COLO829 (cell line): Measurements from ENCODE around the gene CNNM1.

Experiments used
- DNase-seq: peaks from one replicate; pipeline ENCODE4 v3.0.0; 2012; ENCODE audit warnings: low spot score

Gene CNNM1

DNA sequence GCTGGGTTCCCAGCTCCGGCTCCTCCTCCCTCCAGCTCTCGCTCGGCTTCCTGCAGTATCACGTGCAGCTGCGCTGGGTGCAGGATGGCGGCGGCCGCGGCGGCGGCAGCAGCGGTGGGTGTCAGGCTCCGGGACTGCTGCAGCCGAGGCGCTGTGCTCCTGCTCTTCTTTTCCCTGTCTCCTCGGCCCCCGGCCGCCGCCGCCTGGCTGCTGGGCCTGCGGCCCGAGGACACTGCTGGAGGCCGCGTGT lies at the start of gene CNNM1:
CNNM1 (plus strand) TSS at position 53 of the 250 bp plus-strand sequence; CDS start at position 85, 32 bp downstream.
- DNase-seq = no peak

DNA sequence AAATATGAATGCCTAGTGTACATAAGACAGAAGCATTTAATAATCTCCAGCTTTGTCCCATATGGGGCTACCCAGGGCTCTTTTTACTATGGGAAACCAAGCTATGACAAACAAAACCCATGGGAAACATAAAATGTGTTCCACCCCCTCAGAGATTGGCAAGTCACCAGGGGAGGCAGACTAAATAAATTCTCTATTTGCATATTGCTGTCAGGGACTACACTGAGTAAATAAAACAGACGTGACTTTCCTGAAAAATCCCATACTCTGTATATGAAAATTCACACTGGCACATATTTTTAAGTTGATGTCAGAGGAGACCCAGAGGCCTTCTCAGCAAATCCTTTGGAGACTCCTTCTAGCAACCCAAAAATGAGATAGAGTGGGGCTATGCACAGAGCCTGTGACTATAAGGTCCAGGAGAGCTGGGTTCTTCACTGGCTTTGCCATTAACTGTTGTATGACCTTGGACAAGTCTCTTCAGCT lies 49.5 kb upstream of the CNNM1 start:
- DNase-seq = no peak

- DNase-seq = no peak
These were observed 48.7 kb upstream of the CNNM1 start for GRCh38 chr10:99280472-99280871.

- no peak for DNase-seq
These were observed 43.3 kb upstream of the CNNM1 start for GRCh38 chr10:99285881-99286280.

- DNase-seq = no peak
These were observed 38.9 kb upstream of the CNNM1 start for GRCh38 chr10:99290306-99290705.

DNA sequence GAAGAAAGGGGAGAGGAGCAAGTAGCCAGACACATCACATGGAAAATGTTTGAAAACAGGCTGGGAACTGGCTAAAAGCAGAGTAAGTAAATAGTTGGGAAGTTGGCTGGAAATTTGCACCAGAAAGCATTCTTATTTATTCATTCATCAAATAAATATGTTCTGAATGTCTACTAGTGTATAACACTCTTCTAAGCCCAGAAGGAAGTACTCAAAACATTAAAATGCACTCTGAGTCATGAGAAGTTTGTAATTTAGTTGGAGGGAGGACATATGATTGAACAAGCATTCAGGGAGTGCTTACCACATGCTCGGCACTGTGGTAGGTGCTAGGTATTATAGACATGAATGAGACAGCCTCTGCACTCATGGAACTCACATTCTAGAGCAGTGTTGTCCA lies 37.0 kb upstream of the CNNM1 start:
- no peak for DNase-seq

DNA sequence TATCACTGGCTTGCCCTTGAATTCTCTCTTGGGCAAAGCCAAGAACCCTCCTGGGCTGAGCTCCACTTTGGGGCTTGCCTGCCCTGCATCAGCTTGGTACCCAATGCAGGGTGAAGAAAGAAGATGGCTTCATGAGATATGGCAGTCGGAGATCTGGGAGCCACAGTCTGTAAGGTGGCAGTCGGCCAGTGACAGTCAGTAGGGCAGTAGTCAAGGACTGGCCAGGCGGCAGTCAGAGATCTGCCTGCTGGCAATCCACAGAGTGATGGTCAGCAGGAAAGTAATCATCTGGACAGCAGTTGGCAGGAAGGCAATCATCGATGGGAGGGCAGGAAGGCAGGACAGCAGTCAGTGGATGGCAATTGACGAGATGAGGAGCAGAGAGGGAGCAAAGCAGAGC lies 32.6 kb upstream of the CNNM1 start:
- no peak for DNase-seq

DNA sequence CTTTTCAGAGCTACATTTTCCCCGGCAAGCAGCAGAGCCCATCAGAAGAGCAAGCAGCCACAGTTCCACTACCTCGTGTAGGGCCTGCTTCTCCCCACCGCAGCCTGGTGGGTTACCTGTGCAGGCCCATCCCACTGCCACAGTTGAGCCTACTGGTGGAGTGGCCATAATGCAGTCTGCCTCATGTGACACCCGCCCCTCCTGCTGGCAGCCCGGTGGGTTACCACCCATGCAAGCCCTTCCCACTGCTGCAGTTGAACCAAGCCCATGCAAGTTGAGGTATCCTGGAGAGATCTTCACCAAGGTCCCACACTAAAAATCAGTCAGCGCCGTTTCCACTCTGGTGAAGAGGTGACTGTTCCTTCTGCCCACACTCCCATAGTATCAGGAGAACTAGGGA lies 32.1 kb upstream of the CNNM1 start:
- DNase-seq = no peak

DNA sequence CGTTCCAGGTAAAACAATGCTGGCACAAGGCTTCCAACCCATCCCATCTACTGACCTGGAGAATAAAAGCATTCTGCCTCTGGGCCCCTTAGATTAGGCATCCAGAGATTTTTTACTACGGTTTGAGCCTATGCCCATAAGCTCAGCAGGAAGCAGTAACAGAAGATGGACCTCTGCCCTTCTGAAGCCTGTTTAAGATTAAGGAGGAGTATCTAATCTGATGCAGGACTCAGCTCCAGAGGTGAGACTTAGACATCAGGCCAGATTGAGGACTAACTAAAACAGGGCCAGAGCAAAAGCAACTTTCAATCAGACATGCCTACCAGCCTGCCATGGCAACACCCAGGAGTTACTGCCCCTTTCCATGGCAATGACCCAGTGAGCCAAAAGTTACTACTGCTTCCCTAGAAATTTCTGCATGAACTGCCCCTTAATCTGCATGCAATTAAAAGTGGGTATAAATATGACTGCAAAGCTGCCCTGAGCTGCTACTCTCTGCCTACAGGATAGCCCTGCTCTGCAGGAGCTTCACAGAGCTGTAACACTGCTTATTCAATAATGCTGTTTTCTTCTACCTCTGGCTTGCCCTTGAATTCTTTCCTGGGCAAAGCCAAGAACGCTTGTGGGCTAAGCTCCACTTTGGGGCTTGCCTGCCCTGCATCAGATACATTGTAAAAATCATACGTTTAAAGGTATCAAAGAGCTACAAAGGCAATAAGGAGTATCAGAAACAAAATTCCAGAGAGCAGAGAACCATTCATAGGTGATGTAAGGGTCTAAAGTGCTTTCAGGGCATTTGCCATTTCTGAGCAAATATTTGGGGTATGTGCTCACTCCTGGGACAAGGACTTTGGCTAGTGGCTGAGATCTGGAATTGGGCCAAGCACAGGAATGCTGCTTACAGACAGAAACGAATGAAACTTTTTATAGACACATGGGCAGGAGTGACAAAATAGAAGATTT lies 25.0 kb upstream of the CNNM1 start:
- DNase-seq = no peak

DNA sequence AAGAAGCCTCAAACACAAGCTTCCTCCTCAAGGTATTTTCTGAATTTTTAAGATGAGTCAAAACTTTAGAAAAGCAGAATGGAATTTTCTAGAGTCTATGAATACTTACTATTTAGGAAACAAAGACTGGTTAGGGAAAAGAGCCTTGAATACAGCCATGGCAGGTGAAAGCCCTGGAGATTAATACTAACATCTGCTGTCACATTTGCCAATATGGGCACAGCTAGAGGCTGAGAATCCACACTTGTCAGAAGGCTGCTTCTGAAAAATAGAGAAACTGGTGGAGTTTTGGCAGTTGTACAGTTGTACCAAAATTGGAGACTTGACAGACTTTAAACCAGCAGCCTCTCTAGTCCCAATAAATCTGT lies 24.3 kb upstream of the CNNM1 start:
- no peak for DNase-seq

- no peak for DNase-seq
These were observed 16.7 kb upstream of the CNNM1 start for GRCh38 chr10:99312501-99312900.

DNA sequence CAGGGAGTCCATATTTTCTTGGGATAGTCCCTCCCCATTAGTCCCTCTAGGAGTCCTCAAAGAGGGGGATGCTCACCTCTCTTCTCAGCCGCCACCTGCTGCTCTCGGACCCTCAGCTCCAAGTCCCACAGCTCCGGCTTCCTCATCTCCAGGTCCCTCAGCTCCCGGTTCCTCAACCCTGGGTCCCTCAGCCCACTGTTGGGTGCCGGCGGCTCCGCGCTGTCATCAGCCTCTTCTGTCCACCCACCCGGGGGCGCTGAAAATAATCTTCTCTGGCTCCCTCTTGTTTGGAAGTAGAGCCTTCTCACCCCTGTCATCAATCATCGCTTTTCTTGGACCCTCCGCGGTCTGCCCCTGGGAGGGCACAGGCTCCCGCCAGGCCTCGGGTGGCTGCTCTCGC lies 13.3 kb upstream of the CNNM1 start:
- no peak for DNase-seq

DNA sequence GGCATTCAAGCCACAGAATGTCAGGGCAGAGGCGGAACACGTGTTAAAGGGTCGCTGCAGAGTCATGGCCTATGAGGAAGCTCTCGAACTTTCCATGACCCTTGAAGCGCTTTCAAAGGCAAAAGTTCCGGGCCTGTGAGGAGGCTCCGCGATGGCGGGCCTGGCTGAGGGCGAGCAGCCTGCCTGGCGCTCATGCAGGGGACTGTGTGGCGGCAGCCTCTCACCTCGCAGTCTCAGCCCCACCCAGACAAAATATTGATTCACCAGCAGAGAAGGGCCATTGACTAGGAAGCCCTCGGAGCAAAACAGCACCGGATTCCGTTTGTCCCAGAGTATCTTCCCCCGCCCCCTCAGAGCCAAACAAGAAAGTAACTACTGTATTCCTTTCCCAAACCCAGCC lies 12.8 kb upstream of the CNNM1 start:
- no peak for DNase-seq

GRCh38 chr10:99318048-99318447 lies 11.1 kb upstream of the CNNM1 start:
- DNase-seq = no peak

GRCh38 chr10:99318475-99318874 lies 10.7 kb upstream of the CNNM1 start:
- no peak for DNase-seq

GRCh38 chr10:99325281-99325680 lies 3.9 kb upstream of the CNNM1 start:
- DNase-seq = no peak

- no peak for DNase-seq
These were observed 2.3 kb upstream of the CNNM1 start for GRCh38 chr10:99326871-99327270.

DNA sequence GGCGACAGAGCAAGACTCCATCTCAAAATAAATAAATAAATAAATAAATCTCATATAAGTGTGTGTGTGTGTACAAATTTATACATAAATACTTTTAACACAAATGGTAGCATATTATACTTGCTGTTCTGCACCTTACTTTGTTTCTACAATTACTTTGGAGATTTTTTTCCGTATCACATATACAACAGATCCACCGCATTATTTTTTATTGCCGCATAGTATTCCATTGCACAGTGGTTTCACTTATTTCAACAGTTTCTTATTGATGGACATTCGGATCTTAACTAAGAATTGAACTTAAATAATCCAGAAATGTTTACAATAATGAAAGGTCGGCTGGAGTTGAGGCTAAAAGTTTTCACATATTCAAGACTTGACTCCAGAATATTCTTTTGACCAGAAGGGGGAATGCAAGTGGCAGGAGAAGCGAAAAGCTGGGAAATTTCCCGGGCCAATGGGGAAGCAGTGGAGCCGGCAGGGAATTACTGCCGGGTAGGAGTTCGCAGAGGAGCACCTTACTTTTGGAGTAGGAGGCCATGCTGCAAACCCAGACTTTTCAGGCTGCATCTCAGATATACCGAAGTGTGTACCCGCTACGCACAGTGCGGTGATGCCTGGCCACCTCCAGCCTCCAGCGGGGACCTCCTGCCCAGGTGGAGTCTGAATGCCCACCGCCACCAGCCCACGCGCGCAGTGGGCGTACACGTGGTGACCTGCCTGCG lies 415 bp upstream of the CNNM1 start:
- DNase-seq = no peak

GRCh38 chr10:99329554-99330346 lies 594 bp downstream of the CNNM1 start:
- DNase-seq = no peak

DNA sequence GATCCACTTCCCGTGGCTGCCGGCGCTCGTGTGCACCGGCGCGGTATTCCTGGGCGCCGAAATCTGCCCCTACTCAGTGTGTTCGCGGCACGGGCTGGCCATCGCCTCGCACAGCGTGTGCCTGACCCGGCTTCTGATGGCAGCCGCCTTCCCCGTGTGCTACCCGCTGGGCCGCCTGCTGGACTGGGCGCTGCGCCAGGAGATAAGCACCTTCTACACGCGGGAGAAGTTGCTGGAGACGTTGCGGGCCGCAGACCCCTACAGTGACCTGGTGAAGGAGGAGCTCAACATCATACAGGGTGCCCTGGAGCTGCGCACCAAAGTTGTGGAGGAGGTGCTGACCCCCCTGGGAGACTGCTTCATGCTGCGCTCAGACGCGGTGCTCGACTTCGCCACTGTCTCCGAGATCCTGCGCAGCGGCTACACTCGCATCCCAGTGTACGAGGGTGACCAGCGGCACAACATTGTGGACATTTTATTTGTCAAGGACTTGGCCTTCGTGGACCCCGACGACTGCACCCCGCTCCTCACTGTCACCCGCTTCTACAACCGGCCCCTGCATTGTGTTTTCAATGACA lies 1.3 kb downstream of the CNNM1 start:
- DNase-seq = no peak

GRCh38 chr10:99331207-99331803 lies 2.1 kb downstream of the CNNM1 start:
- DNase-seq = no peak

GRCh38 chr10:99337311-99337811 lies 8.2 kb downstream of the CNNM1 start:
- DNase-seq = peak; percentile 44
